Spleen (tissue), 7 donors: ENCODE measurements around the gene ACP4.

Experiments
- POLR2A ChIP-seq, 3 donors: fragments of 450-650 bp; IDR thresholded peaks; one replicate each; pipeline ENCODE4 v1.5.1; 2017; ENCODE audit warnings: antibody characterized with exemption in 3 of 3, mild to moderate bottlenecking in 1 of 3
- POLR2AphosphoS5 ChIP-seq, 3 donors: sonication (generic); formaldehyde crosslinking; IDR thresholded peaks; one replicate each; pipeline ENCODE4 v1.5.1; 2017; ENCODE audit warnings: antibody characterized with exemption in 3 of 3
- TF ChIP-seq, protein P1 (sequence below), 11 experiments: fragments of 200-600 bp in 7 of 11; fragments of 450-650 bp in 4 of 11; sonication (generic) in 4 of 11; IDR thresholded peaks in 8 of 11; conservative IDR thresholded peaks in 3 of 11; 1 replicate in 7 of 11; 2 replicates in 4 of 11; pipeline versions ENCODE4 v1.4.0 to v1.8.0; 2016 to 2021; ENCODE audit warnings: antibody characterized with exemption in 11 of 11, inconsistent platforms in 4 of 11, mild to moderate bottlenecking in 1 of 11
- donor health status: DM: no; HTN: no; CAD: no; lungs with moderate emphysema.
- donor health status: DM: no; HTN: no; CAD: no.
- donor health status: DM: no; HTN: no; CAD: no.

DNA sequence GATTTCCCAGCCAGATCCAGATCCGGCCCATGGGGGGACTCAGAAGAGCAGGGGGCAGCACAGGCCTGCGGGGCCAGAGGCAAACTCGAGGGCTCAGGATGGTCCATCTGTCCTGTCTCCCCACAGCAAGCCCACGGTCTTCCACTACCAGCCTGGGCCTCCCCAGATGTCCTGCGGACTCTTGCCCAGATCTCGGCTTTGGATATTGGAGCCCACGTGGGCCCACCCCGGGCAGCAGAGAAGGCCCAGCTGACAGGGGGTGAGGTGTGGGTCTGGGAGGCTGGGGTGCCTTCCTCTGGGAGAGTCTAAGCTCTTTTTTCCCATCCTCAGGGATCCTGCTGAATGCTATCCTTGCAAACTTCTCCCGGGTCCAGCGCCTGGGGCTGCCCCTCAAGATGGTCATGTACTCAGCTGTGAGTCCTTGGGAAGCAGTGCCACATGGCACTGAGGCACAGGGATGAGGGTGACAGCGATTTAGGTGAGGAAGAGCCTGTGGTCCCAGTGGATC, 3.4 kb downstream of the ACP4 start:
- TF ChIP-seq POLR2A (IDR thresholded peaks at IDR 0.05), result no peak
- peak in 2 of 3 donors; percentile 38 to 60 for TF ChIP-seq POLR2AphosphoS5 (IDR thresholded peaks at IDR 0.05)
- TF ChIP-seq, protein P1, sequence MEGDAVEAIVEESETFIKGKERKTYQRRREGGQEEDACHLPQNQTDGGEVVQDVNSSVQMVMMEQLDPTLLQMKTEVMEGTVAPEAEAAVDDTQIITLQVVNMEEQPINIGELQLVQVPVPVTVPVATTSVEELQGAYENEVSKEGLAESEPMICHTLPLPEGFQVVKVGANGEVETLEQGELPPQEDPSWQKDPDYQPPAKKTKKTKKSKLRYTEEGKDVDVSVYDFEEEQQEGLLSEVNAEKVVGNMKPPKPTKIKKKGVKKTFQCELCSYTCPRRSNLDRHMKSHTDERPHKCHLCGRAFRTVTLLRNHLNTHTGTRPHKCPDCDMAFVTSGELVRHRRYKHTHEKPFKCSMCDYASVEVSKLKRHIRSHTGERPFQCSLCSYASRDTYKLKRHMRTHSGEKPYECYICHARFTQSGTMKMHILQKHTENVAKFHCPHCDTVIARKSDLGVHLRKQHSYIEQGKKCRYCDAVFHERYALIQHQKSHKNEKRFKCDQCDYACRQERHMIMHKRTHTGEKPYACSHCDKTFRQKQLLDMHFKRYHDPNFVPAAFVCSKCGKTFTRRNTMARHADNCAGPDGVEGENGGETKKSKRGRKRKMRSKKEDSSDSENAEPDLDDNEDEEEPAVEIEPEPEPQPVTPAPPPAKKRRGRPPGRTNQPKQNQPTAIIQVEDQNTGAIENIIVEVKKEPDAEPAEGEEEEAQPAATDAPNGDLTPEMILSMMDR (IDR thresholded peaks at IDR 0.05 in 8 of 11, conservative IDR thresholded peaks at IDR 0.05 in 3 of 11), result no peak
